ENCODE results near the gene ERI3.

The ERI3 gene

GRCh38 chr1:44239331-44239960 lies 115.6 kb downstream of the ERI3 start:
- DNase-seq (ENCODE audit: low spot score), result no peak
- peak overlapping the region; percentile 68 to 91 for H3K27ac ChIP-seq
- H3K4me3 ChIP-seq, result no peak overlapping the region
- no peak for TF ChIP-seq CTCF (IDR thresholded peaks at IDR 0.05)

- no peak for TF ChIP-seq CTCF (IDR thresholded peaks at IDR 0.05)
- no peak for DNase-seq (ENCODE audit: low spot score)
- Histone ChIP-seq H3K27ac (peak overlapping the region in 1 of 2 donors; percentile 91), H3K4me3 (no peak overlapping the region)
Measured at GRCh38 chr1:44238660-44239059, 116.4 kb downstream of the ERI3 start.

GRCh38 chr1:44237721-44238457 lies 117.2 kb downstream of the ERI3 start:
- H3K4me3 ChIP-seq, result no peak overlapping the region
- H3K27ac ChIP-seq, result no peak overlapping the region
- no peak for TF ChIP-seq CTCF (IDR thresholded peaks at IDR 0.05)
- no peak for DNase-seq (ENCODE audit: low spot score)

- no peak overlapping the region for H3K27ac ChIP-seq
- H3K4me3 ChIP-seq, result no peak overlapping the region
- TF ChIP-seq CTCF (IDR thresholded peaks at IDR 0.05), result no peak
- DNase-seq (ENCODE audit: low spot score), result no peak
Measured at GRCh38 chr1:44236490-44237272, 118.4 kb downstream of the ERI3 start.

- Histone ChIP-seq H3K27ac (no peak overlapping the region), H3K4me3 (no peak overlapping the region)
- no peak for TF ChIP-seq CTCF (IDR thresholded peaks at IDR 0.05)
- DNase-seq (ENCODE audit: low spot score), result no peak
Measured at GRCh38 chr1:44235808-44236207, 119.2 kb downstream of the ERI3 start.

- no peak for TF ChIP-seq CTCF (IDR thresholded peaks at IDR 0.05)
- no peak overlapping the region for H3K27ac ChIP-seq
- H3K4me3 ChIP-seq, result no peak overlapping the region
- no peak for DNase-seq (ENCODE audit: low spot score)
Measured at GRCh38 chr1:44233593-44233992, 121.5 kb downstream of the ERI3 start.
